MM.1S (cell line): ENCODE results near the gene KRTAP5-8.
"Not testable (repeated sequence)": the region's sequence is repeated elsewhere in the genome, so short reads cannot be mapped to it uniquely, and the experiment has no call there.

ENCODE experiments used
- DNase-seq: peaks from one replicate; pipeline ENCODE4 v3.0.0-alpha.2; 2015
- H2AFZ ChIP-seq: fragments of 300-600 bp; sonication (generic); 2 replicates; pipeline ENCODE4 v1.6.0; 2016; ENCODE audit warnings: antibody characterized with exemption, low read length
- H3F3A ChIP-seq: fragments of 300-600 bp; sonication (generic); 2 replicates; pipeline ENCODE4 v1.6.1; 2016; ENCODE audit warnings: mild to moderate bottlenecking, antibody characterized with exemption, low read length, moderate library complexity, mixed read lengths; ENCODE audit not compliant: insufficient read depth
- H3K27ac ChIP-seq: fragments of 300-600 bp; sonication (generic); 2 replicates; pipeline ENCODE4 v1.5.1; 2016; ENCODE audit warnings: mild to moderate bottlenecking, low read length
- H3K27me3 ChIP-seq: fragments of 300-600 bp; sonication (generic); replicated peaks from 2 replicates; pipeline ENCODE4 v1.6.0; 2016; ENCODE audit warnings: low read length; ENCODE audit not compliant: insufficient read depth
- H3K36me3 ChIP-seq: fragments of 300-600 bp; sonication (generic); replicated peaks from 2 replicates; pipeline ENCODE4 v1.6.1; 2016; ENCODE audit warnings: mild to moderate bottlenecking, low read length, mixed read lengths; ENCODE audit not compliant: insufficient read depth
- H3K4me1 ChIP-seq: fragments of 300-600 bp; sonication (generic); 2 replicates; pipeline ENCODE4 v1.6.1; 2016; ENCODE audit warnings: low read length, mixed read lengths
- H3K4me2 ChIP-seq: fragments of 300-600 bp; sonication (generic); 2 replicates; pipeline ENCODE4 v1.6.0; 2016; ENCODE audit warnings: low read depth, low read length
- H3K4me3 ChIP-seq: fragments of 300-600 bp; sonication (generic); 2 replicates; pipeline ENCODE4 v1.5.1; 2016; ENCODE audit warnings: low read length, mixed read lengths
- H3K79me2 ChIP-seq: fragments of 300-600 bp; sonication (generic); 2 replicates; pipeline ENCODE4 v1.6.1; 2016; ENCODE audit warnings: mixed run types, low read length, mixed read lengths
- H3K9ac ChIP-seq: fragments of 300-600 bp; sonication (generic); 2 replicates; pipeline ENCODE4 v1.6.1; 2016; ENCODE audit warnings: low read length, mixed read lengths
- H3K9me2 ChIP-seq: fragments of 300-600 bp; sonication (generic); replicated peaks from 2 replicates; pipeline ENCODE4 v1.6.1; 2016; ENCODE audit warnings: mild to moderate bottlenecking, low read length, mixed read lengths; ENCODE audit not compliant: insufficient read depth
- H3K9me3 ChIP-seq: fragments of 300-600 bp; sonication (generic); replicated peaks from 2 replicates; pipeline ENCODE4 v1.6.1; 2016; ENCODE audit warnings: mild to moderate bottlenecking, low read length, mixed read lengths; ENCODE audit not compliant: insufficient read depth
- H4K20me1 ChIP-seq: fragments of 300-600 bp; sonication (generic); 2 replicates; pipeline ENCODE4 v1.6.1; 2016; ENCODE audit warnings: mild to moderate bottlenecking, low read length, moderate library complexity, mixed read lengths; ENCODE audit not compliant: insufficient read depth
- EZH2 ChIP-seq: fragments of 300-600 bp; sonication (generic); optimal IDR thresholded peaks from 2 replicates; pipeline ENCODE3; 2017; ENCODE audit warnings: low read depth, mild to moderate bottlenecking, antibody characterized with exemption, low read length, mixed read lengths
- EZH2phosphoT487 ChIP-seq: fragments of 300-600 bp; sonication (generic); IDR thresholded peaks from 2 replicates; pipeline ENCODE4 v1.6.1; 2018; ENCODE audit warnings: antibody characterized with exemption, low read length
- TF ChIP-seq, protein P1 (sequence below): fragments of 300-600 bp; sonication (generic); IDR thresholded peaks from 2 replicates; pipeline ENCODE4 v1.5.1; 2016; ENCODE audit warnings: antibody characterized with exemption, low read length, mixed read lengths

KRTAP5-8 gene

DNA sequence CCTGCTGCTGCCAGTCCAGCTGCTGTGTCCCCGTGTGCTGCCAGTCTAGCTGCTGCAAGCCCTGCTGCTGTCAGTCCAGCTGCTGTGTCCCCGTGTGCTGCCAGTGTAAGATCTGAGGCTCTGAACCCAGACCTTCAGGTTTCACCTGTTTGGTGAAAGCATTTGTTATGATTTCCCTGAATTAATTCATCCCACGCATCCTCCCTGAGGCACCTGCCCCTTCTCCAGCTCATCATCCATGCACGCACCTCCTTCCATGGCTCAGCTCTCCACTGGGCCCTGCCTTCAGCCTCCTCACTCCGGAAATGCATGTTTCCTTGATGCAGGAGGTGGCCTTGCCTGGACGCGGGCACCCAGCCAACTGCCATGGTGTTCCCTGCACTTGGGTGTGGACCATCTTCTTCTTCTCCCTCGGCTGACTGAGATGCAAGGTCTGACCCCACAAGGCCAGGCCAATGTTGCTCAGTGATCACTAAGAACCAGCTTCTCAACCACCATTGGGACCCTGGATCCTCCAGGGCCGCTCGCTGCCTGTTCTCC is 28.3 kb downstream of the KRTAP5-8 start:
- H3K9me3 ChIP-seq = no peaks in the 10 kb centered on the region
- DNase-seq = no peak
- no peaks in the 10 kb centered on the region for H3K9me2 ChIP-seq
- no peaks in the 10 kb centered on the region for H3K4me1 ChIP-seq
- no peak overlapping the region for H3K4me2 ChIP-seq
- no peak overlapping the region for H3K4me3 ChIP-seq
- TF ChIP-seq, protein P1, sequence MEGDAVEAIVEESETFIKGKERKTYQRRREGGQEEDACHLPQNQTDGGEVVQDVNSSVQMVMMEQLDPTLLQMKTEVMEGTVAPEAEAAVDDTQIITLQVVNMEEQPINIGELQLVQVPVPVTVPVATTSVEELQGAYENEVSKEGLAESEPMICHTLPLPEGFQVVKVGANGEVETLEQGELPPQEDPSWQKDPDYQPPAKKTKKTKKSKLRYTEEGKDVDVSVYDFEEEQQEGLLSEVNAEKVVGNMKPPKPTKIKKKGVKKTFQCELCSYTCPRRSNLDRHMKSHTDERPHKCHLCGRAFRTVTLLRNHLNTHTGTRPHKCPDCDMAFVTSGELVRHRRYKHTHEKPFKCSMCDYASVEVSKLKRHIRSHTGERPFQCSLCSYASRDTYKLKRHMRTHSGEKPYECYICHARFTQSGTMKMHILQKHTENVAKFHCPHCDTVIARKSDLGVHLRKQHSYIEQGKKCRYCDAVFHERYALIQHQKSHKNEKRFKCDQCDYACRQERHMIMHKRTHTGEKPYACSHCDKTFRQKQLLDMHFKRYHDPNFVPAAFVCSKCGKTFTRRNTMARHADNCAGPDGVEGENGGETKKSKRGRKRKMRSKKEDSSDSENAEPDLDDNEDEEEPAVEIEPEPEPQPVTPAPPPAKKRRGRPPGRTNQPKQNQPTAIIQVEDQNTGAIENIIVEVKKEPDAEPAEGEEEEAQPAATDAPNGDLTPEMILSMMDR = no peak
- TF ChIP-seq EZH2phosphoT487 (no peak), EZH2 (no peak)
- peaks cover 52% of the 10 kb centered on the region for H3K27me3 ChIP-seq
- H2AFZ ChIP-seq = no peak overlapping the region
- H3K79me2 ChIP-seq = no peaks in the 10 kb centered on the region
- no peak overlapping the region for H3K27ac ChIP-seq
- no peak overlapping the region for H3K9ac ChIP-seq
- no peaks in the 10 kb centered on the region for H4K20me1 ChIP-seq
- no peaks in the 10 kb centered on the region for H3K36me3 ChIP-seq
- no peaks in the 10 kb centered on the region for H3F3A ChIP-seq

DNA sequence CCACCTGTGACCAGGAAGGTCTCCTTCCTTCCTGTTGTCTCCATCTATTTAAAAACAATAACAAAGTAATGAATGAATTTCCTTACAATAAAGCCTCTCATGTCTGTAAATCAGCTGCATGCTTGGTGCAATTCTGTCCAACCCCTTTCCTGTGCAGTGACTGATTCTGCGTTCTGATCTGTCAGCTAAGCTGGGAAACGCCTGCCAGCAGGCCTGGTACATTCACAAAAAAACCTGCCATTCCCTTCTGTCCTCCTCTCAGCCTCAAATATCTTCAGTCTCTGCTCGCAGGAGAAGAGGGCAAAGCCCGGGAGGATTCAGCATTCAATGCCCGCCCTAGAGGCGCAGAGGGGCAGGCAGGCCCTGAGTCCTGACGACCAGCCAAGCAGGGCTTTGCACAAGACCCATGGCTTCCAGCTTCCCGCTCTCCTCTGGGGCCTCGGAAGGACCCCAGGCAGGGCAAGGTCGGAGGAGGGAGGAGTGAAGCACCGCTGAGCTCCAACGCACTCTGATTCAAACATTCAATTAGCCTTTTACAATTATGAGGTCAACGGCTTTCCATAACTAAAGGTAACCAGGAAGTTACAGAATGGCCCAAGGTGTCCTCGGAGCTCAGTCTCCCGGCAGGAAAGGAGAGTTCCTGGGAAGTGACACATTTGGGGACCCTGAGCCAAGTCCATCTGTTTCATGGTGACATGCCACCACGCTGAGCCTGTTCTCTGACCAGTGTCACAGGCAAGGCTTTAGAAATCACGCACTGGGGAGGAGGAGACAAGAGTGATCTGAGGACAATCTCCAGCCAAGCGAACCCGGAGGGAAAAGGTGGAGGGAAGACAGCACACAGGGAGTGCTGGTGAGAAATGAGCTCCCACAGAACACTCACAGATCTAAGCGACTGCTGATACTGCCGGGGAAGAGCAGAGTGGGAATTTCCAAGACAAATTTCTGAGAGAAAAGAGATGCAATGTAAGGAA is 29.1 kb downstream of the KRTAP5-8 start:
- H3K9me2 ChIP-seq, DNase-seq, H3K4me3 ChIP-seq, H3K27ac ChIP-seq, H3K79me2 ChIP-seq, H3K9me3 ChIP-seq, H3K4me1 ChIP-seq, H3K36me3 ChIP-seq, H2AFZ ChIP-seq, H4K20me1 ChIP-seq, H3K4me2 ChIP-seq, H3F3A ChIP-seq, H3K9ac ChIP-seq: not testable (repeated sequence)
- peaks cover 44% of the 10 kb centered on the region for H3K27me3 ChIP-seq

DNA sequence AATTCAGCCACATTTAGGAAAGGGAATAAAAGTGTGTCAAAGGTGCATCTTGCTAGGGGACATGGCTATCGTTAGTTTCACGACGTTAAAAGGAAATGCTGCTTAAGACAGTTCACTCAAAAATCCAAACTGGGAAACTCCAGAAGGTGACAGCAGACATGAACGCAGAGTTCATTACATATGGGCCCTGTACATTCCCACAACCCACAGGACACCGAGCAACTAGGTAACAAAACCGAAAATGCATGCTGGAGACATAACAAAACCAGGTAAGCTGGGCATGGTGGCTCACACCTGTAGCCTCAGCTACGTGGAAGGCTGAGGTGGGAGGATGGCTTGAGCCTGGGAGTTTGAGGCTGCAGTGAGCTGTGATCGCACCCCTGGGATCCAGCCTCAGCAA is 29.8 kb downstream of the KRTAP5-8 start:
- not testable (repeated sequence) for H2AFZ ChIP-seq, H3F3A ChIP-seq, H3K4me3 ChIP-seq, H4K20me1 ChIP-seq, H3K27ac ChIP-seq, H3K9me2 ChIP-seq, H3K4me1 ChIP-seq, H3K79me2 ChIP-seq, H3K4me2 ChIP-seq, H3K36me3 ChIP-seq, H3K9me3 ChIP-seq, H3K9ac ChIP-seq
- peak; percentile 35 for DNase-seq
- H3K27me3 ChIP-seq = peaks cover 39% of the 10 kb centered on the region

DNA sequence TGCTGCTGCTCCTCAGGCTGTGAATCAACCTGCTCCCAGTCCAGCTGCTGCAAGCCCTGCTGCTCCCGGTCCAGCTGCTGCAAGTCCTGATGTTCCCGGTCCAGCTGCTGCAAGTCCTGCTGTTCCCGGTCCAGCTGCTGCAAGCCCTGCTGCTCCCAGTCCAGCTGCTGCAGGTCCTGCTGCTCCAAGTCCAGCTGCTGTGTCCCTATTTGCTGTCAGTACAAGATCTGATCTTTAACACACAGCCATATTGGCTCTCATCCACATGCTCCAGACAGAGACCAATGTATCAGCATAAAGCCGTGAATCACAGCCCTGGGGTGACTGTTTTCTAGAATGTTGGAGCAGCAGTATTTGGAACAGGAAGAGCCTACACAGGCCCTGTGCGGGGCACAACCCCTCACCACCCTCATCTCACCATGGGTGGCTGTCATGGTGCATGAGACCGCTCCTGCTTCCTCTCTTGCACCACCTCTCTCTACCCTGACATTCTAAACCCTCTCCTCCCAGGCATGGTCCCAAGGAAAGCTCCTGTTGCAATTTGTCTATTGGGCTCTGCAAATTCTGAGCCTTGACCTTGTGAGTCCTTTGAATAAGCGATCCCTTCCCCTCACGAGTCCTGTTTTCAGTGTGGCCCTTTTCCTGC is 31.0 kb downstream of the KRTAP5-8 start:
- no peak for DNase-seq
- Histone ChIP-seq H3K36me3 (no peaks in the 10 kb centered on the region), H3K4me2 (no peak overlapping the region), H3K4me3 (no peak overlapping the region), H3K27me3 (peaks cover 27% of the 10 kb centered on the region), H3K9ac (no peak overlapping the region), H3K27ac (no peak overlapping the region), H3K9me3 (no peaks in the 10 kb centered on the region), H3F3A (no peaks in the 10 kb centered on the region), H2AFZ (no peak overlapping the region), H4K20me1 (no peaks in the 10 kb centered on the region), H3K9me2 (no peaks in the 10 kb centered on the region), H3K79me2 (no peaks in the 10 kb centered on the region), H3K4me1 (no peaks in the 10 kb centered on the region)
- no peak for TF ChIP-seq EZH2phosphoT487
- no peak for TF ChIP-seq EZH2
- TF ChIP-seq, protein P1 = no peak

DNA sequence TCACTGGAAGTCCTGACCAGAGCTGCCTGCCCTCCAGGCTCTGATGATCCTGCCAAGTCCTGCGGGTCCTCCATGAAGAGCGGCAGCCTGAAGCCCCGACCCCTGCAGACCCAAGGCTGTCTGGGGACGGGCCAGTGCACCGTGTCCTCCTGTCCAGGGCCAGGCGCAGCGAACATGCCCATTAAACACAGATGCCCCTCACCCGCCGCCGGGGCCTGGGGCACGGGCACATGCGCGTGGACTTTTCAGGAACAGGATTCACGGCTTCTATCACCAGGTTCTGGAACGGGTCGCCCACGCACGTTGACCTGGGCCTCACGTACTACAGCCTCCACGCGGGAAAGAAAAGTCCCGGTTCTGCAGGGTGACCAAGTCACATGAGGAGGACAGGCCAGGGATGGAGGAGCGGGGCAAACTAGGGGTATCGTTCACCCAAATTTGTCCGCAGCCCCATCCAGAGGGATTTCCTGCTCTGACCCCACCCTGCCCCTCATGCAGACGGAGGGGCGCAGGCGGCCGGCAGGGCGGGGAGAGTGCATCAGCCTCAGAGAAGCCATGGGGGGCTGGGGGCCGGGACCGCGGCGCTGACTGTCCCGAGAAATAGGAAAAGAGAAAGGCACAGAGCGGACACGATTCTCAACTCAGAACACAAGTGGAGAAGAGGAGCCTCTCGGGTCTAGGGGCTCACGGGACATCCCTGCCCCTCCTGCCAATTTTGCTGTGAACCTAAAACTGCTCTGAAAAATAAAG is 33.5 kb downstream of the KRTAP5-8 start:
- not testable (repeated sequence) for H4K20me1 ChIP-seq, H3K9ac ChIP-seq

More for the DNA sequence above, 33.5 kb downstream of the KRTAP5-8 start:
- H3K4me3 ChIP-seq, H3K79me2 ChIP-seq, H3K27ac ChIP-seq, H3K9me2 ChIP-seq, H3F3A ChIP-seq, H3K36me3 ChIP-seq, H3K9me3 ChIP-seq, H3K4me1 ChIP-seq, H3K4me2 ChIP-seq, DNase-seq, H2AFZ ChIP-seq: not testable (repeated sequence)
- peaks cover 31% of the 10 kb centered on the region for H3K27me3 ChIP-seq
